T-helper 1 cell treated with Interleukin-12 subunit alpha and Interleukin-12 subunit beta and Interleukin-4 antibody, amounts not matched to agents 30 μg/mL and 1 μg/mL, for 36 hours (primary cell): ENCODE measurements around the gene NBEAL2.

ENCODE experiments used
- H3K27ac Mint-ChIP-seq: one replicate; pipeline ENCODE4 v1.8.0; 2021; ENCODE audit warnings: mild to moderate bottlenecking, mixed read lengths
- H3K27me3 Mint-ChIP-seq: one replicate; pipeline ENCODE4 v1.8.0; 2021; ENCODE audit warnings: low read depth, mixed read lengths
- H3K36me3 Mint-ChIP-seq: one replicate; pipeline ENCODE4 v1.8.0; 2021; ENCODE audit warnings: low read depth, mixed read lengths
- H3K4me1 Mint-ChIP-seq: one replicate; pipeline ENCODE4 v1.8.0; 2021; ENCODE audit warnings: low read depth, mixed read lengths
- H3K4me3 Mint-ChIP-seq: one replicate; pipeline ENCODE4 v1.8.0; 2021; ENCODE audit warnings: mild to moderate bottlenecking, moderate library complexity, mixed read lengths
- H3K9me3 Mint-ChIP-seq: one replicate; pipeline ENCODE4 v1.8.0; 2021; ENCODE audit warnings: mixed read lengths

NBEAL2 gene

DNA sequence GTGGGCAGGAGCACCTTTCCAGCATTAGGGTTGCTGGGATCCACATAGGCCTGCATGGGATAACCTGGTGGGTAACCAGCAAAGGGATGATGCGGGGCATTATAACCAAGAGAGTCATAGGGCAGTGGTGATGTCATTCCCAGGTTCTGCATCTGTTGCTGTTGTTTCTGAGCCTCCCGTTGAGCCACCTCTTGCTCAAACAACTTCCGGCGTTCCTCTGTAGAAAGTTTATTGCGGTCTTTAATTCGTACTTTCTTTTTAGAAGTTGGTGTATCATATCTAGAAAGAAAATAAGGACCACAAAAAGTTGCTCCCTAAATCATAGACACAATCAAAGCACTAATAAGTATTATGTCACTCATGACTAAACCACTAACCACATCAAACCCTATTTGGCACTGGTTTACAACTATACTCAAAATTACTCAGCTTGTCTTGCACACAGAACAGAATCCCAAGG lies 77.8 kb downstream of the NBEAL2 start:
- H3K4me1 Mint-ChIP-seq, result peaks cover 34% of the 10 kb centered on the region
- peak overlapping the region; percentile 9 for H3K4me3 Mint-ChIP-seq
- H3K36me3 Mint-ChIP-seq, result peaks cover 35% of the 10 kb centered on the region
- H3K27me3 Mint-ChIP-seq, result no peaks in the 10 kb centered on the region
- H3K9me3 Mint-ChIP-seq, result no peaks in the 10 kb centered on the region
- peak overlapping the region; percentile 59 for H3K27ac Mint-ChIP-seq
